Smooth muscle cell (in vitro differentiated cells): ENCODE data around the gene TMEM132E. TPM values are rescaled to one million over a fixed set of nuclear protein-coding genes. Genes with fewer than 3 reads are reported as not detected.

ENCODE experiments used
- DNase-seq: peaks from one replicate; lab custom pipeline; 2025; ENCODE audit not compliant: unreplicated experiment; lab: John Stamatoyannopoulos, UW
- H2AFZ ChIP-seq: fragments of 200-600 bp; sonication (generic); 2 replicates; pipeline ENCODE4 v1.6.0; 2016; ENCODE audit warnings: antibody characterized with exemption, low read depth, mild to moderate bottlenecking
- H3F3A ChIP-seq: fragments of 200-600 bp; sonication (generic); 2 replicates; pipeline ENCODE4 v1.6.0; 2017; ENCODE audit warnings: antibody characterized with exemption, low read depth
- H3K27ac ChIP-seq: fragments of 200-600 bp; sonication (generic); 2 replicates; pipeline ENCODE4 v1.5.1; 2016; ENCODE audit warnings: low read depth, mild to moderate bottlenecking
- H3K27me3 ChIP-seq: fragments of 200-600 bp; sonication (generic); 2 replicates; pipeline ENCODE4 v1.6.1; 2016; ENCODE audit warnings: low read depth, mild to moderate bottlenecking
- H3K36me3 ChIP-seq: fragments of 200-600 bp; sonication (generic); 2 replicates; pipeline ENCODE4 v1.5.1; 2016; ENCODE audit warnings: low read depth
- H3K4me1 ChIP-seq: fragments of 200-600 bp; sonication (generic); 2 replicates; pipeline ENCODE4 v1.5.1; 2016; ENCODE audit warnings: low read depth
- H3K4me2 ChIP-seq: fragments of 200-600 bp; sonication (generic); 2 replicates; pipeline ENCODE4 v1.6.0; 2016; ENCODE audit warnings: mild to moderate bottlenecking
- H3K4me3 ChIP-seq: fragments of 200-600 bp; sonication (generic); 2 replicates; pipeline ENCODE4 v1.5.1; 2016; ENCODE audit warnings: mild to moderate bottlenecking
- H3K79me2 ChIP-seq: fragments of 200-600 bp; sonication (generic); 2 replicates; pipeline ENCODE4 v1.6.0; 2016; ENCODE audit warnings: low read depth, mild to moderate bottlenecking
- H3K9ac ChIP-seq: fragments of 200-600 bp; sonication (generic); 2 replicates; pipeline ENCODE4 v1.6.0; 2016; ENCODE audit warnings: low read depth
- H3K9me3 ChIP-seq: fragments of 200-600 bp; sonication (generic); replicated peaks from 2 replicates; pipeline ENCODE4 v1.5.1; 2016; ENCODE audit warnings: low read depth
- H4K20me1 ChIP-seq: fragments of 200-600 bp; sonication (generic); 2 replicates; pipeline ENCODE4 v1.6.0; 2016; ENCODE audit warnings: low read depth
- WGBS: methylation state at CpG from one replicate; pipeline ENCODE4 v1.1.7; 2016; ENCODE audit warnings: low lambda C conversion rate; 5-methylcytosine and 5-hydroxymethylcytosine counted together
- polyA plus RNA-seq: library from polyadenylated mRNA; unstranded; fragments of >200 nt; fragmentation: Nextera tagmentation; extraction: Ambion mirVana; gene quantifications from 2 replicates; pipeline ENCODE4 v1.2.1, GENCODE V29; 2016
- total RNA-seq: library from RNA; depleted of rRNA; stranded (reverse); fragments of >200 nt; gene quantifications from 2 replicates; pipeline ENCODE4 v1.2.3, GENCODE V29; 2014
- TF ChIP-seq, protein P1 (sequence below): fragments of 200-600 bp; sonication (generic); IDR thresholded peaks from 2 replicates; pipeline ENCODE4 v1.5.1; 2017; ENCODE audit warnings: borderline replicate concordance, mild to moderate bottlenecking, antibody characterized with exemption; ENCODE audit not compliant: insufficient read depth, poor library complexity, severe bottlenecking

TMEM132E gene
- total and polyA plus RNA-seq, 2 experiments from 2014 or later = 0.13 to 0.17 TPM

DNA sequence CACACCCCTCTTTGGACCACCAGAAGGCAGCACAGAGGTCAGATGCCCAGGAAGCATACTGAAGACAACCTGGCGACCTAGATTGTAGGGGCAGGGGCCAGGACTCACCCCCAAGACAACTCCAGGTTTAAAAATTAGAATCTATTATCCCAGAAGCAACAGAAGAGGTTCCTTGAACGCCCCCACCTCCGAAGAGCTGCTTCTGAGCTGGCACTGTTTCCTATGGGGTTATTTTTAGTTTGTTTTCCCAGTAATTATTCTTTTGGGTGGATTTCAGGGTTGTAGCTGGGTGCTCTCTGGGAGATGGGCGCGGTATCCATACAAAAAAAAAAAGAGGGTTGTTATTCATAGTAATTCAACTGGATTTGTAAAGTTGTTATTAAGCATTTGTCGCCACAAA lies 10.4 kb upstream of the TMEM132E start:
- no peaks in the 10 kb centered on the region for H3K36me3 ChIP-seq
- 88% methylated on average over 6 of the region's 6 CpGs for WGBS
- no peaks in the 10 kb centered on the region for H3K79me2 ChIP-seq
- peaks cover 46% of the 10 kb centered on the region for H3K27me3 ChIP-seq
- H3K4me3 ChIP-seq = no peak overlapping the region
- no peaks in the 10 kb centered on the region for H4K20me1 ChIP-seq
- no peak overlapping the region for H3K4me2 ChIP-seq
- TF ChIP-seq, protein P1, sequence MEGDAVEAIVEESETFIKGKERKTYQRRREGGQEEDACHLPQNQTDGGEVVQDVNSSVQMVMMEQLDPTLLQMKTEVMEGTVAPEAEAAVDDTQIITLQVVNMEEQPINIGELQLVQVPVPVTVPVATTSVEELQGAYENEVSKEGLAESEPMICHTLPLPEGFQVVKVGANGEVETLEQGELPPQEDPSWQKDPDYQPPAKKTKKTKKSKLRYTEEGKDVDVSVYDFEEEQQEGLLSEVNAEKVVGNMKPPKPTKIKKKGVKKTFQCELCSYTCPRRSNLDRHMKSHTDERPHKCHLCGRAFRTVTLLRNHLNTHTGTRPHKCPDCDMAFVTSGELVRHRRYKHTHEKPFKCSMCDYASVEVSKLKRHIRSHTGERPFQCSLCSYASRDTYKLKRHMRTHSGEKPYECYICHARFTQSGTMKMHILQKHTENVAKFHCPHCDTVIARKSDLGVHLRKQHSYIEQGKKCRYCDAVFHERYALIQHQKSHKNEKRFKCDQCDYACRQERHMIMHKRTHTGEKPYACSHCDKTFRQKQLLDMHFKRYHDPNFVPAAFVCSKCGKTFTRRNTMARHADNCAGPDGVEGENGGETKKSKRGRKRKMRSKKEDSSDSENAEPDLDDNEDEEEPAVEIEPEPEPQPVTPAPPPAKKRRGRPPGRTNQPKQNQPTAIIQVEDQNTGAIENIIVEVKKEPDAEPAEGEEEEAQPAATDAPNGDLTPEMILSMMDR = no peak
- H3K9me3 ChIP-seq = no peaks in the 10 kb centered on the region
- H2AFZ ChIP-seq = no peak overlapping the region
- no peak overlapping the region for H3K9ac ChIP-seq
- peaks cover 6% of the 10 kb centered on the region for H3K4me1 ChIP-seq
- no peak for DNase-seq
- no peak overlapping the region for H3K27ac ChIP-seq
- H3F3A ChIP-seq = no peaks in the 10 kb centered on the region

DNA sequence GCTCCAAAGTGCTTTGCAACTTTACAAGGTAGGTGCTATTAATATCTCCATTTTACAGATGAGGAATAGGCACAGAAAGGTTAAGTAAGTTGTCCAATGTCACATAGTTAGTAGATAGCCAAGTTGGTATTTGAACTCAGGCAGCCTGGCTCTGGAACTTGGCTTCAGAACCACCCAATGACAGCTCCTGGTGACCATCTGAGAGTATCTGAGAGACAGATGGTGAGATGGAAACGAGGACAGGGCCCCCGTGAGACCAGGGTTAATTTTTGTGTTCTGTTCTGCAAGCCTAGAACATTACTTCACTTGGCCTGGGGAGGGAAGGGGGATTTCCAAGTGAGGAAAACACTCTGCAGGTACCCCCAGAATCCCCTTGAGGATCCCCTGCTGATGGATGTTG lies 9.8 kb upstream of the TMEM132E start:
- Histone ChIP-seq H2AFZ (no peak overlapping the region), H3K27me3 (peaks cover 46% of the 10 kb centered on the region), H3K9me3 (no peaks in the 10 kb centered on the region), H3K4me2 (no peak overlapping the region), H3K36me3 (no peaks in the 10 kb centered on the region), H3K27ac (no peak overlapping the region), H4K20me1 (no peaks in the 10 kb centered on the region), H3K4me1 (peaks cover 6% of the 10 kb centered on the region), H3F3A (no peaks in the 10 kb centered on the region), H3K9ac (no peak overlapping the region), H3K79me2 (no peaks in the 10 kb centered on the region), H3K4me3 (no peak overlapping the region)
- no peak for DNase-seq
- WGBS = 70% methylated on average over 2 of the region's 2 CpGs
- TF ChIP-seq, protein P1 = no peak

DNA sequence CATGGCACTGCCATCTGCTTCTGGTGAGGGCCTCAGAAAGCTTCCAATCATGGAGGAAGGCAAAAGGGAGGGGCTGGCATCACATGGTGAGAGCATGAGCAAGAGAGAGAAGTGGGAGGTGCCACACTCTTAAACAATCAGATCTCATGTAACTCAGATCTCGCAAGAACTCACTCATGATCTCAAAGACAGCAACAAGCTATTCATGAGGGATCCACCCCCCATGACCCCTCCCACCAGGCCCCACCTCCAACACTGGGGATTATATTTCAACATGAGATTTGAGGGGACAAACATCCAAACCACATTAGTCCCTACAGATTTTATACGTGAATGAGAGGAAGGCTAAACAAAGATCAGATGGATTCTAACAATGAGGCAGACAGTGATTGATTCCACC lies 8.9 kb upstream of the TMEM132E start:
- TF ChIP-seq, protein P1 = no peak
- no peak for DNase-seq
- no peak overlapping the region for H2AFZ ChIP-seq
- no peak overlapping the region for H3K4me2 ChIP-seq
- H3K9me3 ChIP-seq = no peaks in the 10 kb centered on the region
- H3K9ac ChIP-seq = no peak overlapping the region
- H3K36me3 ChIP-seq = no peaks in the 10 kb centered on the region
- H4K20me1 ChIP-seq = no peaks in the 10 kb centered on the region
- no peak overlapping the region for H3K27ac ChIP-seq
- H3K4me3 ChIP-seq = no peak overlapping the region
- no peaks in the 10 kb centered on the region for H3K79me2 ChIP-seq
- H3K27me3 ChIP-seq = peaks cover 46% of the 10 kb centered on the region
- WGBS = 74% methylated on average over 2 of the region's 2 CpGs
- H3F3A ChIP-seq = no peaks in the 10 kb centered on the region
- peaks cover 6% of the 10 kb centered on the region for H3K4me1 ChIP-seq

DNA sequence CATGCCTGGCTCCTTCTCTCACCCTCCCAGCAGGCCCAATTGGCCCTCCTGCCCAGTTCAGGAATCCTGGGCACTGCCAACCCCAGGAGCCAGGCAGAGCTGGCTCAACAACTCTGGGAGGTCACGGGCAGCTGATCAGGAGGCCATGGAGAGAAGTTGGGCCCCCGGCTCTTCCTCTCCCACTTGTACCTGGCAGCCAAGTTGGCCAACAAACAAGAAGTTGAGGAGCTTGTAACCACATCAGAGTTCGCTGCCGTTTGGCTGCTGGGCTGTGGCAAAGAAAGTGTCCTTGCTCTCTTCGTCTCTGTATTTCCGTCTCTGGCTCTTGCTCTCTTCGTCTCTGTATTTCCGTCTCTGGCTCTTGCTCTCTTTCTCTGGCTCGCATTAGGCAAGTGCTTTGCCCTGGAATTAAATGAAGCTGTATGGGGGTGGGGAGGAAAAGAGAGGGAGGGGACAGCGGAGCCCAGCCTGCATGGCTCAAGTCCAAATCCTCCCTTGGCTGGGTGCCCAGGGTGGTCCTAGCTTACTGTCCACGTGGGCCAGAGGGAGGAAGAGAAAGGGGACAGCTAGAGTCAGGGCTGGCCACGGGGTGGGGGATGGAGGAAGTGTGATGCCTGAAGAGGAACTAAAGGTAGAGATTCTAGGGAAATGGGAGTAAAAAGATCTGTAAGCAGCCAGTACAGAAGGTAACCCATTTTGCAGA lies 7.8 kb upstream of the TMEM132E start:
- H4K20me1 ChIP-seq = no peaks in the 10 kb centered on the region
- no peaks in the 10 kb centered on the region for H3F3A ChIP-seq
- no peak for DNase-seq
- H3K36me3 ChIP-seq = no peaks in the 10 kb centered on the region
- TF ChIP-seq, protein P1 = no peak
- H3K27ac ChIP-seq = no peak overlapping the region
- 78% methylated on average over 11 of the region's 12 CpGs for WGBS
- H3K4me1 ChIP-seq = peaks cover 6% of the 10 kb centered on the region
- no peaks in the 10 kb centered on the region for H3K9me3 ChIP-seq
- H3K9ac ChIP-seq = no peak overlapping the region
- no peaks in the 10 kb centered on the region for H3K79me2 ChIP-seq
- peaks cover 47% of the 10 kb centered on the region for H3K27me3 ChIP-seq
- H3K4me2 ChIP-seq = no peak overlapping the region
- no peak overlapping the region for H3K4me3 ChIP-seq
- no peak overlapping the region for H2AFZ ChIP-seq
